HG03139 (cell line): ENCODE data around the gene SYS1.

Experiments
- ATAC-seq: cut with Tn5 transposase; IDR thresholded peaks from one replicate; pipeline ENCODE4 v1.9.1; 2021; ENCODE audit not compliant: unreplicated experiment

The SYS1 gene

GRCh38 chr20:45374966-45375365, 12.0 kb downstream of the SYS1 start:
- no peak for ATAC-seq

GRCh38 chr20:45377269-45377668, 14.3 kb downstream of the SYS1 start:
- no peak for ATAC-seq

DNA sequence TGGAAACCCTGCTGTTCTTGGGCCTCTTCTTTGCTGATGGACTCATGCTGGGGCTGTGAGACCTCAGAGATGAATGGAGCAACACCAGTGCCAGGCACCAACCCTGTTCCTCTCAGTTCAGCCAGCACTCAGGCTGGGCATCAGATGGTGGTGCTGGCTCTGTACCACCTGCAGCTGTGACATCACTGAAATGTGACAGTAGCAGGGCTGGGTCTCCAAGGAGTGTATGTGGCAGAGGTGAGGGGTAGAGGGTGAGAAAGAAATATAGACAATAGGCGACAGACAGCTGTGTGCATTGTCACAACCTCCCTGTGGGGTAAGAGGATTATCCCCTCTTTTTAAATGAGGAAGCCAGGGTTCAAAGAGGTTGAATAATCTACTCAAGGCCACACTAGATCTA, 15.2 kb downstream of the SYS1 start, which contains the start of gene TP53TG5:
TP53TG5 (minus strand) TSS at position 135 of the 400 bp plus-strand sequence; CDS start at position 46, 89 bp downstream.
- no peak for ATAC-seq

DNA sequence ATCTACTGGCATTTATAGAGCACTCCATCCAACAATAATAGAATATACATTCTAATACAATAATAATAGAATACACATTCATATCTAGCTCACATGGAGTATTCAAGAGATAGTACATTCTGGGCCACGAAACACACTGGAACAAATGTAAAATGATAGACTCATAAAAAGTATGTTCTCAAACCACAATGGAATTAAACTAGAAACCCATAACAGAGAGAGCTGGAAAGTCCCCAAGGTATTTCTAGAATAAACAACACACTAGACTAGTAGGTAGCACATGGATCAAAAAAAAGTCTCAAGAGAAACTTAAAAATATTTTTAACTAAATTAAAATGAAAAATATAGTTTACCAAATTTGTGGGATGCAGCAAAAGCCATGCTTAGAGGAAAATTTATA, 24.3 kb downstream of the SYS1 start:
- no peak for ATAC-seq

GRCh38 chr20:45390931-45391330, 28.0 kb downstream of the SYS1 start:
- no peak for ATAC-seq

DNA sequence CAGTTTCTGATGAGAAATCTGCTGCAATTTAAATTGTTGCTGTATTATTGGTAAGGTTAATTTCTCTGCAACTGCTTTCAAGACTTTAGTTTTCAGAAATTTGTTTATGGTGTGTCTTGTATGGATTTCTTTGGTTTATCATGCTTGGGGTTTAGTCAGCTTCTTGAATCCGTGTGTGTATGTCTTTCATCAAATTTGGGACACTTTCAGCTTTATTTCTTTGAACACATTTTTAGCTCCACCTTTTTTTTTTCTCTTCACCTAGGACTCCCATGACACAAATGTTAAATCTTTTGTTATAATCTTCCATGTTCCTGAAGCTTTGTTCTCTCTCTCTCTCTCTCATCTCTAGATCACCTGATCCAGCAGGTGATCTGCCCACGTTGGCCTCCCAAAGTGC, 28.6 kb downstream of the SYS1 start:
- no peak for ATAC-seq

- ATAC-seq: no peak
Observed at GRCh38 chr20:45392733-45393132, 29.8 kb downstream of the SYS1 start.

DNA sequence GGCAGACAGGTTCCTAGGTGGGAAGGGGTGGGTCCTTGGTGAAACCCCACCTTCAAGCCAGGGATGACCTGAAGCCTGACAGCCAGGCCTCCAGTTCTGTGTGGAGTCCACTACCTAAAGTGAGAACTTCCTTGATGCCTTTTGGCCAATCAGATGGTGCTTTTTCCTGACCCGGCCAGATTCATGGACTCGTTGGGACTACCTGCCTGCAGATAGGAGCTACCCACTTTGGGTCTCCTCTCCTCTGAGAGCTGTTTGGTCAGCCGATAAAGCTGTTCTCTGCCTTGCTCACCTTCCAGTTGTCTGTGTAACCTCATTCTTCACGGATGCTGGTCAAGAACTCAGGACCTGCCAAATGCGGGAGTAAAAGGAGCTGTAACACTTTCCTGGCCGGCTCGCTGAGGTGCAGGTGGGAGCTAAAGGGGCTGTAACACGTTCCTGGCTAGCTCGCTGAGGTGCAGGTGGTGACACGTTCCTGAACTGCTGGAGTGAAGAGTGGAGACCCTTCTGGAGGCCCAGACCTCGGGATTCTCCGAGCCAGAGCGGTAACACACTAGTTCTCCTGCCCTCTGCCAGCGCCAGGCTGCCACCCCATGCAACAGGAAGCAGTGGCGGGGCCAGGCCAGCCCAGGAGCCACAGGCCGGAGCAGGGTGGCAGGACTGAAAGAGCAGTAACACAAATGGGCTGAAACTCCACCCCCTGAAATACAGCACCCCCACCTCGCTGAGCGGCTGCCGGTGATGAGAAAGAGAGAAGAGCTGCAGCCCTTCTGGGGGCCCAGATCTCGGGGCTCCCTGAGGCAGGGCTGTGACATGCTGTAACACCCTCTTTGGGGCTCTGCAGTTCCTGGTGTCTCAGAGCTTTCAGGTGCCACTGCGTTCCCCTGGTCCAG, 31.5 kb downstream of the SYS1 start:
- no peak for ATAC-seq

DNA sequence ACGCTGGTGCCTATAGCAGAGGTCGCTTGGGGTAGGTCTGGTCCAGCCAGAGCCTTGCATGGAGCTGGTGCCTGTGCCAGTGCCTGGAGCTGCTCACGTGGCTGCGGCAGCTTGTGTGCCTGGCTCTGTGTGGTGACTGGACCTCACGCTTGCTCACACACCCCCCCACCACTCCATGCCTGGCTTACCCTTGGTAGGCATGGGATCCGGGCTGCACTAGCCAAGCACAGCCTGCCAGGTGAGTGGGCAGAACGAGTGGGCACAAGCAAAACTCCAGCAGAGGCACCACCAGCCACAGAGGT, 32.1 kb downstream of the SYS1 start:
- ATAC-seq: no peak

- no peak for ATAC-seq
Observed at GRCh38 chr20:45399018-45399417, 36.1 kb downstream of the SYS1 start.

- no peak for ATAC-seq
Observed at GRCh38 chr20:45400346-45401031, 37.5 kb downstream of the SYS1 start.

- no peak for ATAC-seq
Observed at GRCh38 chr20:45402946-45403345, 40.0 kb downstream of the SYS1 start.

DNA sequence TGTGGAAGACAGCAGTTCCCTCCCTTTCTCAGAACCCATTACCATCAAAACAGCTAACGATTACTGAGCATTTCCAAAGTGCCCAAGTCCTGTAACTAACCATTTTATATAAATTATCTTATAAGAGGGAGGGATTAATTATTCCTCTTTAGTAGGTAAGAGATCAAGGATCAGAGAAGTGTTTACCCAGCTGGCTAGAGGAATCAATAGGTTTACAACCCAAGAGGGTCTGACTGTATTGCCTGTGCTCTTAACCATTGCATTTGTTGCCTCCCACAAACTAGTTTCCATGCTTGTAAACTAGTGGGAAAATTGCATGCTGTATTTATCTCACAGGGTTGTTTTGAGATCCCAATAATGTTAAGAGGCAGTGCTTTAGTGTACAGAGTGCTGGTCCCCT, 41.5 kb downstream of the SYS1 start:
- no peak for ATAC-seq

- no peak for ATAC-seq
Observed at GRCh38 chr20:45405571-45406259, 42.8 kb downstream of the SYS1 start.

- ATAC-seq: no peak
Observed at GRCh38 chr20:45406260-45407066, 43.5 kb downstream of the SYS1 start.

GRCh38 chr20:45407067-45407745, 44.2 kb downstream of the SYS1 start:
- ATAC-seq: no peak

GRCh38 chr20:45407783-45408645, 45.1 kb downstream of the SYS1 start, which contains the start of gene DBNDD2:
DBNDD2 (plus strand) TSS chr20:45408289; CDS start chr20:45408468, 179 bp downstream.
- ATAC-seq: no peak

DNA sequence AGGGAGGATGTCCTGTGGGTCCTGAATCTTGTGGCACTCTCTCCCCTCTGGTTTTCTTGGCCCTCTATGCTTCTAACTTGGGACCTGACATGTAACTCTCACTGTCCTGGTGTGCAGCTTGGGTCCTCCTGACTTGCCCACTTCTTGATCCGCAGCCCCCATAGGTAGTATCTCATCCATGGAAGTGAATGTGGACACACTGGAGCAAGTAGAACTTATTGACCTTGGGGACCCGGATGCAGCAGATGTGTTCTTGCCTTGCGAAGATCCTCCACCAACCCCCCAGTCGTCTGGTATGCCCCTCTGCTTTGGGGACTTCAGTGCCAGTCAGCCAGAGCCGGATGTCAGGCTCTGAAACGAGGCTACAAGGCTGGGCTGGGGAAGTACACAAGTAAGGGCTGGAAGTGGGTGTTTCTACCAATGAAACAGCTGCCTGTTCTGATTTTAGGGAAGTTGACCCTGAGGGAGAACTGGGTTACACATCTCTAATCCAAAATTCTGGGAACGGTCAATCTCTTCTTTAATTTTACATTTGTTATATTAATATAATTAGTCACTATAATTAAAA, 45.8 kb downstream of the SYS1 start:
- ATAC-seq: no peak
